ENCODE results near the gene PEPD. TPM values are rescaled to one million over a fixed set of nuclear protein-coding genes. Genes with fewer than 3 reads are reported as not detected.

PEPD gene
- total RNA-seq, 1 donor: 87.9 TPM

- DNase-seq (ENCODE audit: insufficient read length, low spot score, missing footprints): peak; percentile 66
- no peaks in the 10 kb centered on the region for H3K9me3 ChIP-seq (ENCODE audit: low read depth, low read length)
- H3K27me3 ChIP-seq (ENCODE audit: insufficient read depth, low read length): no peaks in the 10 kb centered on the region
- peaks cover 4% of the 10 kb centered on the region for H3K36me3 ChIP-seq (ENCODE audit: insufficient read depth, low read length)
- H3K4me3 ChIP-seq (ENCODE audit: insufficient read depth, low read length): no peak overlapping the region
- no peak overlapping the region for H3K27ac ChIP-seq (ENCODE audit: low read depth, low read length)
- no peak overlapping the region for H2AFZ ChIP-seq (ENCODE audit: low read length)
- no peaks in the 10 kb centered on the region for H3K79me2 ChIP-seq (ENCODE audit: insufficient read depth, low read length)
- no peak for TF ChIP-seq CTCF (IDR thresholded peaks at IDR 0.05; ENCODE audit: extremely low read depth, low read depth, low read length)
- peaks cover 3% of the 10 kb centered on the region for H4K20me1 ChIP-seq (ENCODE audit: insufficient read depth, low read length)
- no peak overlapping the region for H3K4me2 ChIP-seq (ENCODE audit: insufficient read depth, low read length)
- H3K4me1 ChIP-seq (ENCODE audit: insufficient read depth, low read length): no peaks in the 10 kb centered on the region
Measured at GRCh38 chr19:33498391-33499000, 23.1 kb downstream of the PEPD start.

- H3K27ac ChIP-seq (ENCODE audit: low read depth, low read length): no peak overlapping the region
- no peaks in the 10 kb centered on the region for H3K27me3 ChIP-seq (ENCODE audit: insufficient read depth, low read length)
- H3K4me3 ChIP-seq (ENCODE audit: insufficient read depth, low read length): no peak overlapping the region
- no peaks in the 10 kb centered on the region for H3K79me2 ChIP-seq (ENCODE audit: insufficient read depth, low read length)
- H4K20me1 ChIP-seq (ENCODE audit: insufficient read depth, low read length): no peaks in the 10 kb centered on the region
- H3K4me1 ChIP-seq (ENCODE audit: insufficient read depth, low read length): no peaks in the 10 kb centered on the region
- no peak overlapping the region for H3K4me2 ChIP-seq (ENCODE audit: insufficient read depth, low read length)
- no peak overlapping the region for H2AFZ ChIP-seq (ENCODE audit: low read length)
- peak; percentile 68 for DNase-seq (ENCODE audit: insufficient read length, low spot score, missing footprints)
- no peak for TF ChIP-seq CTCF (IDR thresholded peaks at IDR 0.05; ENCODE audit: extremely low read depth, low read depth, low read length)
- no peaks in the 10 kb centered on the region for H3K9me3 ChIP-seq (ENCODE audit: low read depth, low read length)
- peaks cover 4% of the 10 kb centered on the region for H3K36me3 ChIP-seq (ENCODE audit: insufficient read depth, low read length)
Measured at GRCh38 chr19:33497778-33498175, 23.8 kb downstream of the PEPD start.

- no peak overlapping the region for H3K4me3 ChIP-seq (ENCODE audit: insufficient read depth, low read length)
- no peak for TF ChIP-seq CTCF (IDR thresholded peaks at IDR 0.05; ENCODE audit: extremely low read depth, low read depth, low read length)
- H3K9me3 ChIP-seq (ENCODE audit: low read depth, low read length): no peaks in the 10 kb centered on the region
- peak; percentile 58 for DNase-seq (ENCODE audit: insufficient read length, low spot score, missing footprints)
- H3K79me2 ChIP-seq (ENCODE audit: insufficient read depth, low read length): no peaks in the 10 kb centered on the region
- no peak overlapping the region for H3K4me2 ChIP-seq (ENCODE audit: insufficient read depth, low read length)
- peaks cover 4% of the 10 kb centered on the region for H3K36me3 ChIP-seq (ENCODE audit: insufficient read depth, low read length)
- no peaks in the 10 kb centered on the region for H3K27me3 ChIP-seq (ENCODE audit: insufficient read depth, low read length)
- H2AFZ ChIP-seq (ENCODE audit: low read length): no peak overlapping the region
- H3K27ac ChIP-seq (ENCODE audit: low read depth, low read length): no peak overlapping the region
- no peaks in the 10 kb centered on the region for H4K20me1 ChIP-seq (ENCODE audit: insufficient read depth, low read length)
- H3K4me1 ChIP-seq (ENCODE audit: insufficient read depth, low read length): no peaks in the 10 kb centered on the region
Measured at GRCh38 chr19:33497131-33497777, 24.3 kb downstream of the PEPD start.

- no peaks in the 10 kb centered on the region for H3K27me3 ChIP-seq (ENCODE audit: insufficient read depth, low read length)
- no peak overlapping the region for H3K4me2 ChIP-seq (ENCODE audit: insufficient read depth, low read length)
- peaks cover 4% of the 10 kb centered on the region for H3K36me3 ChIP-seq (ENCODE audit: insufficient read depth, low read length)
- H3K4me1 ChIP-seq (ENCODE audit: insufficient read depth, low read length): no peaks in the 10 kb centered on the region
- DNase-seq (ENCODE audit: insufficient read length, low spot score, missing footprints): peak; percentile 72
- TF ChIP-seq CTCF (IDR thresholded peaks at IDR 0.05; ENCODE audit: extremely low read depth, low read depth, low read length): no peak
- H3K4me3 ChIP-seq (ENCODE audit: insufficient read depth, low read length): no peak overlapping the region
- no peaks in the 10 kb centered on the region for H3K79me2 ChIP-seq (ENCODE audit: insufficient read depth, low read length)
- no peak overlapping the region for H3K27ac ChIP-seq (ENCODE audit: low read depth, low read length)
- no peaks in the 10 kb centered on the region for H3K9me3 ChIP-seq (ENCODE audit: low read depth, low read length)
- H2AFZ ChIP-seq (ENCODE audit: low read length): no peak overlapping the region
- no peaks in the 10 kb centered on the region for H4K20me1 ChIP-seq (ENCODE audit: insufficient read depth, low read length)
Measured at GRCh38 chr19:33496038-33496895, 25.3 kb downstream of the PEPD start.

Measured in osteoblast (primary cell).